HepG2 (cell line): ENCODE results near the gene TDRD9. TPM values are rescaled to one million over a fixed set of nuclear protein-coding genes. Genes with fewer than 3 reads are reported as not detected.

Experiments used
- EP300 ChIP-seq, 3 experiments: sonication (generic) in 1 of 3; formaldehyde crosslinking in 1 of 3; IDR thresholded peaks; 2 replicates each; pipeline versions ENCODE4 v1.5.1 to v1.6.1; 2011 to 2020; ENCODE audit warnings: low read depth in 2 of 3, low read length in 2 of 3, borderline replicate concordance in 1 of 3, improper control_type of control experiment in 1 of 3, mild to moderate bottlenecking in 1 of 3, missing genetic modification reagents in 1 of 3, moderate library complexity in 1 of 3
- HNF1B ChIP-seq: sonication (generic); formaldehyde crosslinking; IDR thresholded peaks from 2 replicates; pipeline ENCODE4 v1.5.1; 2020; ENCODE audit warnings: mild to moderate bottlenecking, moderate library complexity, missing genetic modification reagents
- ZKSCAN1 ChIP-seq: fragments of 150-350 bp; IDR thresholded peaks from 2 replicates; pipeline ENCODE4 v1.6.1; 2014; ENCODE audit warnings: low read length
- ZNF318 ChIP-seq: sonication (generic); formaldehyde crosslinking; IDR thresholded peaks from 2 replicates; pipeline ENCODE4 v1.4.0; 2020; ENCODE audit warnings: mild to moderate bottlenecking, missing genetic modification reagents
- ZNF326 ChIP-seq: sonication (generic); formaldehyde crosslinking; IDR thresholded peaks from 2 replicates; pipeline ENCODE4 v1.4.0; 2020; ENCODE audit warnings: missing genetic modification reagents, borderline replicate concordance
- ZNF784 ChIP-seq: sonication (generic); formaldehyde crosslinking; IDR thresholded peaks from 2 replicates; pipeline ENCODE4 v1.5.1; 2020; ENCODE audit warnings: missing genetic modification reagents, mild to moderate bottlenecking, borderline replicate concordance
- polyA plus RNA-seq, 8 experiments: library from polyadenylated mRNA; depleted of rRNA in 3 of 8; stranded (reverse) in 7 of 8; unstranded in 1 of 8; fragments of >200 nt; fragmentation: Illumina TruSeq in 4 of 8; extraction: Trizol in 4 of 8; gene quantifications; 2 replicates each; pipeline versions ENCODE4 v1.2.1 to v1.2.3, GENCODE V29; 2011 to 2016; ENCODE audit warnings: low read depth in 4 of 8, missing spikeins in 1 of 8, mixed read lengths in 1 of 8; ENCODE audit not compliant: insufficient read depth in 1 of 8
- total RNA-seq, 5 experiments: library from RNA; depleted of rRNA; stranded (reverse); fragments of >200 nt; fragmentation: Illumina TruSeq; extraction: Trizol; gene quantifications; 2 replicates each; pipeline ENCODE4 v1.2.3, GENCODE V29; 2016; ENCODE audit warnings: low read depth in 1 of 5
- TF ChIP-seq, protein P1 (sequence below): sonication (generic); formaldehyde crosslinking; IDR thresholded peaks from 2 replicates; pipeline ENCODE4 v1.5.0; 2020; ENCODE audit warnings: missing genetic modification reagents
- TF ChIP-seq, protein P2 (sequence below): sonication (generic); formaldehyde crosslinking; IDR thresholded peaks from 2 replicates; pipeline ENCODE4 v1.4.0; 2020; ENCODE audit warnings: mild to moderate bottlenecking, missing genetic modification reagents
- TF ChIP-seq, protein P3 (sequence below): sonication (generic); formaldehyde crosslinking; IDR thresholded peaks from 2 replicates; pipeline ENCODE4 v1.4.0; 2020; ENCODE audit warnings: missing genetic modification reagents

The TDRD9 gene
- total and polyA plus RNA-seq, 2 of the 13 experiments (the other 11 are each of a cell fraction or from before 2014, with no cell fraction given), result not detected

GRCh38 chr14:103905842-103906456 lies 22.3 kb upstream of the TDRD9 start (continued):
- TF ChIP-seq, protein P1, sequence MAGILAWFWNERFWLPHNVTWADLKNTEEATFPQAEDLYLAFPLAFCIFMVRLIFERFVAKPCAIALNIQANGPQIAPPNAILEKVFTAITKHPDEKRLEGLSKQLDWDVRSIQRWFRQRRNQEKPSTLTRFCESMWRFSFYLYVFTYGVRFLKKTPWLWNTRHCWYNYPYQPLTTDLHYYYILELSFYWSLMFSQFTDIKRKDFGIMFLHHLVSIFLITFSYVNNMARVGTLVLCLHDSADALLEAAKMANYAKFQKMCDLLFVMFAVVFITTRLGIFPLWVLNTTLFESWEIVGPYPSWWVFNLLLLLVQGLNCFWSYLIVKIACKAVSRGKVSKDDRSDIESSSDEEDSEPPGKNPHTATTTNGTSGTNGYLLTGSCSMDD (CRISPR knock-in tag), result no peak
- TF ChIP-seq ZNF326 (CRISPR knock-in tag) (no peak), ZNF784 (no peak), ZNF318 (no peak), HNF1B (0 out of 2 replicates have a peak, but pooled peaks have one; percentile 34), ZKSCAN1 (no peak), EP300 (IDR thresholded peaks at IDR 0.05; ENCODE audit: low read depth in 2 of 2, low read length in 2 of 2) (no peak), EP300 (CRISPR knock-in tag; IDR thresholded peaks at IDR 0.05; ENCODE audit: borderline replicate concordance) (no peak)
- TF ChIP-seq, protein P2, sequence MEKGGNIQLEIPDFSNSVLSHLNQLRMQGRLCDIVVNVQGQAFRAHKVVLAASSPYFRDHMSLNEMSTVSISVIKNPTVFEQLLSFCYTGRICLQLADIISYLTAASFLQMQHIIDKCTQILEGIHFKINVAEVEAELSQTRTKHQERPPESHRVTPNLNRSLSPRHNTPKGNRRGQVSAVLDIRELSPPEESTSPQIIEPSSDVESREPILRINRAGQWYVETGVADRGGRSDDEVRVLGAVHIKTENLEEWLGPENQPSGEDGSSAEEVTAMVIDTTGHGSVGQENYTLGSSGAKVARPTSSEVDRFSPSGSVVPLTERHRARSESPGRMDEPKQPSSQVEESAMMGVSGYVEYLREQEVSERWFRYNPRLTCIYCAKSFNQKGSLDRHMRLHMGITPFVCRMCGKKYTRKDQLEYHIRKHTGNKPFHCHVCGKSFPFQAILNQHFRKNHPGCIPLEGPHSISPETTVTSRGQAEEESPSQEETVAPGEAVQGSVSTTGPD (CRISPR knock-in tag), result no peak
- TF ChIP-seq, protein P3, sequence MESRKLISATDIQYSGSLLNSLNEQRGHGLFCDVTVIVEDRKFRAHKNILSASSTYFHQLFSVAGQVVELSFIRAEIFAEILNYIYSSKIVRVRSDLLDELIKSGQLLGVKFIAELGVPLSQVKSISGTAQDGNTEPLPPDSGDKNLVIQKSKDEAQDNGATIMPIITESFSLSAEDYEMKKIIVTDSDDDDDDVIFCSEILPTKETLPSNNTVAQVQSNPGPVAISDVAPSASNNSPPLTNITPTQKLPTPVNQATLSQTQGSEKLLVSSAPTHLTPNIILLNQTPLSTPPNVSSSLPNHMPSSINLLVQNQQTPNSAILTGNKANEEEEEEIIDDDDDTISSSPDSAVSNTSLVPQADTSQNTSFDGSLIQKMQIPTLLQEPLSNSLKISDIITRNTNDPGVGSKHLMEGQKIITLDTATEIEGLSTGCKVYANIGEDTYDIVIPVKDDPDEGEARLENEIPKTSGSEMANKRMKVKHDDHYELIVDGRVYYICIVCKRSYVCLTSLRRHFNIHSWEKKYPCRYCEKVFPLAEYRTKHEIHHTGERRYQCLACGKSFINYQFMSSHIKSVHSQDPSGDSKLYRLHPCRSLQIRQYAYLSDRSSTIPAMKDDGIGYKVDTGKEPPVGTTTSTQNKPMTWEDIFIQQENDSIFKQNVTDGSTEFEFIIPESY, result peak; percentile 42; the same call in 1 of the 2 replicates
